ENCODE results near the gene CERCAM.

- no peak for TF ChIP-seq CTCF (IDR thresholded peaks at IDR 0.05; ENCODE audit: low read length)
- no peak for TF ChIP-seq EZH2phosphoT487 (IDR thresholded peaks at IDR 0.05; ENCODE audit: low read length)
These were observed 61.5 kb downstream of the CERCAM start for GRCh38 chr9:128482186-128482585.

All from MM.1S (cell line).